GM18907 (cell line): Measurements from ENCODE around the gene PSMD13.
"Not testable (repeated sequence)": the region's sequence is repeated elsewhere in the genome, so short reads cannot be mapped to it uniquely, and the experiment has no call there.

Source experiments
- ATAC-seq: cut with Tn5 transposase; IDR thresholded peaks from one replicate; pipeline ENCODE4 v1.9.1; 2021; ENCODE audit warnings: mild to moderate bottlenecking, moderate library complexity; ENCODE audit not compliant: unreplicated experiment

The PSMD13 gene

DNA sequence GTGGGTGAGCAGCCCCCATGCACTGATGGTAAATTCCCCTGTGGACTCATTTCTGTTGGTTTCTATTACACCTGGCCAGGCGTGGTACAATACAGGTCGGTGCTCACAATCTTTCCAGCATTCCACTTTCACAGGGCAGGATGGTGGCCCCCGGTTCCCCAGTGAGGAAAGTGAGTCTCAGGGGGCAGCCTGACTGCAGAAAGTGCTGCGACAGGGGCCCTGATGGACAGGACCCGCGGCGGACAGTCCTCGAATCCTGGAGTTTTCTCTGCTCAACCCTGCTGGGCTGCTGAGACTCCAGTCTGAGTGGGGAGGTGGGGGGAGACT, 49.1 kb downstream of the PSMD13 start:
- ATAC-seq: no peak

DNA sequence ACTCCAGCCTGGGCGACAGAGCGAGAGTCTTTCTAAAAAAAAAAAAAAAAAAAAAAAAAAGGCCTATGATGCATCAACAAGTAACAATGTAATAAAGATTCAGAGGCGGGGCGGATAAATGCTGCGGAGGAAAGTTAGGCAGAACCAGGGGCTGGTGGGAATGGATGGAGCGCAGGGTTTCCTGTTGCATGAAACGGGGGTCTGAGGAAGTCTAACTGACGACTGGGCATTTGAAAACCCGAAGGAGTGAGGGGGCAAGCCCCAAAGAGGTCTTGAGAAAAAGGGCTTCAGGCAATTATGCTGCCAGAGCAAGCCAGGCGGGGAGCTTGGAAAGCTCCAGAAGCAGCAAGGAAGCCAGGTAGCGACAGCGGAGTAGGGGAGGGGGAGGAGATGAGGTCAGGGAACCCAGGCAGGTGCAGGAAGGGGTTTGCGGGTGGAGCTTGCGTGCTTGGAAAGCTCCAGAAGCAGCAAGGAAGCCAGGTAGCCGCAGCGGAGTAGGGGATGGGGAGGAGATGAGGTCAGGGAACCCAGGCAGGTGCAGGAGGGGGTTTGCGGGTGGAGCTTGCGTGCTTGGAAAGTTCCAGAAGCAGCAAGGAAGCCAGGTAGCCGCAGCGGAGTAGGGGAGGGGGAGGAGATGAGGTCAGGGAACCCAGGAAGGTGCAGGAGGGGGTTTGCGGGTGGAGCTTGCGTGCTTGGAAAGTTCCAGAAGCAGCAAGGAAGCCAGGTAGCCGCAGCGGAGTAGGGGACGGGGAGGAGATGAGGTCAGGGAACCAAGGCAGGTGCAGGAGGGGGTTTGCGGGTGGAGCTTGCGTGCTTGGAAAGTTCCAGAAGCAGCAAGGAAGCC, 50.4 kb downstream of the PSMD13 start:
- not testable (repeated sequence) for ATAC-seq

DNA sequence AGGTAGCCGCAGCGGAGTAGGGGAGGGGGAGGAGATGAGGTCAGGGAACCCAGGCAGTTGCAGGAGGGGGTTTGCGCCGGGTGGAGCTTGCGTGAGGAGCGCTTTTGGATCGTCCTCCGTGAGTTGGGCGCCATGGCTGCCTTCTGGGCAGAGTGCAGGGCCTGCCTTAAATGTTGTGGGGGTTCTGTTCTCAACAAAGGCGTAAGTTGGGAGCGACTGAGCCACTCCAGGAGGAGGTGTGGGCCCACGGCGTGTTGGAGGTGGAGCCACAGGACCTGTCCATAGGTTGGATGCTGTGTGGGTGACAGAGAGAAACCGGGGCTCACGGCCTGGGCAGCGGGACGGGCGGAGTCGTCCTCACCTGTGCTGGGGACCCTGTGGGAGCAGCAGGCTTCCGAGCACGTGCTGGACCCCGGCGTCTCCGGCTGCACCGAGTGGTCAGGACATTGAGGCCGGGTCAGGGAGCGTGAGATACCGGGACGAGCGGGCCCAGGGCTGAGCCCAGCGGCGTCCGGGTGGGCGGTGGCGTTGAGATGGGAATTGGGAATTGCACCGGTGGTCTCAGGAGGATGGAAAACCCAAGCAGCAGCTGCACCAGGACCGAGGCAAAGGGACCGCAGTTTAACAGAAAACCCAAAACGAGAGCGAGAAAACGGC, 51.2 kb downstream of the PSMD13 start:
- no peak for ATAC-seq

DNA sequence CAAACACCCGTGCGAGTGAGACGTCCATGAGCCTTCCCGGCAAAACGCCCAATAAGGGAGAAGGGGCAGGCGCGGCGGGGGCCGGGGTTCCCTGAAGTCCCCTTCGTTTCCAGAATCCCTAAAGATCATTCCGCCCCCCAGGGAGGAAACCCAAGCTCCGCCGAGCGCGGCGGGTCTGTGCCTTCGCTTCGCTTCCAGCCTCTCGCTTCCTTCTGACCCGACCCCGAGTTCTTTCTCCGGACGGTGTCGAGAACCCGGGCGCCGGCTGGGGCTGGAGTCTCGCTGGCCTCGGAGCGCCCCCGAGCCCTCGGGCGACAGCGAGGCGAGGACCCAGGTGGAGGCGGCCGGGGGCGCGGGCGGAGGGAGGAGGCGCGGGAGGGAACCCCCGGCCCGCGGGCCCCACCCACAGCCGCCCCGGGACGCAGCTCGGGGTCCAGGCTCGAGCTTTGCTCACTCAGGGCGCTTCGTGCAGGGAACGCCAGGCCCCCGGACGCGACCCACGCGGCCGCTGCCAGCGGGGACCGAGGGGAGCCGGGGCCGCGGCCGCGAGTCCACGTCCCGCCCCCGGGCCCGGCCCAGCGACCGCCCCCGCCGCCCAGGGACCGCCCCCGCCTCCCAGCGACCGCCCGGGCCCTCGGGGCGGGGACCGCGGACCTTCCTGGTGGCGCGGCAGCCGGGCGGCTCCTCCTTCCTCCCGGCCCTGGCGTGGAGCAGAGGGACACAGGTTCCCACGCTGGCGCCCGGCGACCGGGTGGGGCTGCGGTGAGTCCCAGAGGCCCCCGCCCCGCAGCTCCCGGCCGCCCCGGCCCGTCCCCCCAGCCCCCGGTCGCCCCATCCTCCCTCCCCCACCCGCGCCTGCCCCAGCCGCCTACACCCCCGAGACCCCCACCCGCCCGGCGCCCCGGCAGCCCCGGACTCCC, 52.0 kb downstream of the PSMD13 start, which contains the start of gene PGGHG:
Gene PGGHG, plus strand, starts transcription at position 649 of the 920 bp plus-strand sequence. CDS start 691 bp downstream, outside the sequence.
- peak; percentile 63 for ATAC-seq

DNA sequence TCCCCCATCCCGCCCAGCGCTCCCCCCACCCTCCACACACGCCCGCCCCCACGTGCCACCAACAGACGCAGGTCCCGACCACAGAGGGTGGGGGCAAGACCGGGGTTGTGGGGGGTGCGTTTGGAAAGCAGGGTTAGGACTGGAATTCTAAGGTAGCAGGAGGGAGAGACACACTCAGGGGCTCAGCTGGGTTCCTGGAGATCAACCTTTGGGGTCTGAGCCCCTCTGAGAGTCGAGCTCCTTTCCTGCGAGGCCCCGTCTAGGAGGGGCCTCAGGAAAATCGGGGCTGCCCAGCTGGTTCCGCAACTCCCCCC, 52.6 kb downstream of the PSMD13 start:
- ATAC-seq: no peak

DNA sequence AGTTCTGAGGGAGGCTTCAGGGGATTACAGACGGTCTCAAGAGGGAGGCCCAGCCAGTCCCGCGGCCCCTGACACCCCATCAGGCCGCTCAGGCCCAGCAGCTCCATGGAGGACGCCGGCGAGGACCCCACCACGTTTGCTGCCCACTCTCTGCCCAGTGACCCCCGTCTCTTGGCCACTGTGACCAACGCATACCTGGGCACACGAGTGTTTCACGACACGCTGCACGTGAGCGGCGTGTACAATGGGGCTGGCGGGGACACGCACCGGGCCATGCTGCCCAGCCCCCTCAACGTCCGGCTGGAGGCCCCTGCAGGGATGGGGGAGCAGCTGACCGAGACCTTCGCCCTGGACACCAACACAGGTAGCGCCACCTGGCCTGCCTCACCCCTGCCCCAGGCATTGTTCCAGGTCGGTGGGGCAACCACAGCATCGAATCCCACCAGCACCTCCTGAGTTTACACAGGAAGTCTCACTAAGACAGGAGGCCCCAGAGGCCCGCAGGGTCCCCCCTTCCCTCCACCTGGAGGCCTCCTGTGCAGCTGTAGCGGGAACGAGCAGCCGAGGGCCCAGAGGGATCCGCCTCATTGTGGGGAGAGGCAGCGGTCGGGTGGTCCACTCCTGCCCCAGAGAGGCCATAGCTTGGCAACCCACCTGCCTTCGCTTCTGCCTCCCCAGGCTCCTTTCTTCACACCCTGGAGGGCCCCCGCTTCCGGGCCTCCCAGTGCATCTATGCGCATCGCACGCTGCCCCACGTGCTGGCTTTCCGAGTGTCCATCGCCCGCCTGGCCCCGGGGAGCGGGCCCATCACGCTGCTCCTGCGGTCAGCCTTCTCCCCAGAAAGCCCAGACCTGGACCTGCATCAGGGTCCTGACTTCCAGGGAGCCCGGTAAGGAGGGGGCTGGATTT, 53.2 kb downstream of the PSMD13 start:
- no peak for ATAC-seq

DNA sequence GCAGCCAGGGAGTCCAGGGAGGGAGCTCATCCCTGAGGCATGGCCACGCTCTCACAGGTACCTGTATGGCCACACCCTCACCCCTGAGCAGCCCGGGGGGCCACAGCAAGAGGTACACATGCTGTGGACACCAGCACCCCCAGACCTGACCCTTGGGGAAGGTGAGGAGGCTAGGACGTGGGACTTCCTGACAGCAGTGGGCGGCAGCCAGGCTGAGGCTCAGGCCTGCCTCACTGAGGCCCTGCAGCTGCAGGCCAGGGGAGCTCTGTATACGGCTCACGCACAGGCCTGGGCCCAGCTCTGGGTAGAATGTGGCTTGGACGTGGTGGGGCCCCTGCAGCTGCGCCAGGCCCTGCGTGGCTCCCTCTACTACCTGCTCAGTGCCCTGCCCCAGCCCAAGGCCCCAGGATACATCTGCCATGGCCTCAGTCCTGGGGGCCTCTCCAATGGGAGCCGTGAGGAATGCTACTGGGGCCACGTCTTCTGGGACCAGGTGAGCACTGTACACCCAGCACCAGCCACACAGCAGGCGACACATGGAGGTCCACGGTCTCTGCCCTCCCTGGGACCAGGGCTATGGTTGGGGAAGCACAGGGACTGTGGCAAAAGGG, 54.0 kb downstream of the PSMD13 start:
- no peak for ATAC-seq

DNA sequence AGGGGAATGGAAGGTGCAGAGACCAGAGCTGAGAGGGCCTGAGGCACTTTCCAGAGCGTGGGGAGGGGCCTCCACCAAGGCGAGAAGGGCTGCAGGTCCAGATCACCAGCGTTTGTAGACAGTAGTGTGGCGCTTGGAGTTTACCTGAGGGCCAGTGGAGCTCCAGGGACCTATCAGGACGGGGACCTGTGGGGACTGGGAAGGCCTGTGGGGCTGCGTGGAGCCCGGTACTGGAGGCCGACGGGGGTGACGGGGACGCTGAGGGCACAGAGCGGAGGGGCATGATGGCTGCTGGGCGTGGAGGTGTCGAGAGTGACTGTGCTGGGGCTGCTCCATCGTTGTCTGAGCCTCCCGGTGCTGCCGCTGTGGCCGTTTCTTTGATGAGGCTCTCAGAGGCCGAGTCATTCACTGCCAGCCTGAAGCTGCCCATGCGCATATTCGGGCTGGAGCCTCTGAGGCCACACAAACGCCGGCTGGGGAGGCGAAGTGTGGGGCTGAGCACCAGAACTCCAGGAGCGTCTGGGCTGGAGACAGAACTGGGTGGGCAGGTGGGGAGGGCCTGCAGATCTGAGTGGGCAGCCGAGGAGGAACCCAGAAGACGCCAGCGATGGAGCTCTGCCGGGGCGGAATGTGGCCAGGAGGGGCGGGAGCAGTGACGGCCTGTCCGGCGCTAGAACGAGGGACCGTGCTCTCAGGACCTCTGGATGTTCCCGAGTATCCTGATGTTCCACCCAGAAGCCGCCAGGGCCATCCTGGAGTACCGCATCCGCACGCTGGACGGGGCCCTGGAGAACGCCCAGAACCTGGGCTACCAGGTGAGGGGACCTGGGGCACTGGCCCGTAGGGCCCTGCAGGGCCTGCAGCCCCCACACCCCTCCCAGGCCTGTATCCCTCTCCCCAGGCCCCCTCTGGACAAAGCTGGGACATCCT, 54.8 kb downstream of the PSMD13 start:
- no peak for ATAC-seq

DNA sequence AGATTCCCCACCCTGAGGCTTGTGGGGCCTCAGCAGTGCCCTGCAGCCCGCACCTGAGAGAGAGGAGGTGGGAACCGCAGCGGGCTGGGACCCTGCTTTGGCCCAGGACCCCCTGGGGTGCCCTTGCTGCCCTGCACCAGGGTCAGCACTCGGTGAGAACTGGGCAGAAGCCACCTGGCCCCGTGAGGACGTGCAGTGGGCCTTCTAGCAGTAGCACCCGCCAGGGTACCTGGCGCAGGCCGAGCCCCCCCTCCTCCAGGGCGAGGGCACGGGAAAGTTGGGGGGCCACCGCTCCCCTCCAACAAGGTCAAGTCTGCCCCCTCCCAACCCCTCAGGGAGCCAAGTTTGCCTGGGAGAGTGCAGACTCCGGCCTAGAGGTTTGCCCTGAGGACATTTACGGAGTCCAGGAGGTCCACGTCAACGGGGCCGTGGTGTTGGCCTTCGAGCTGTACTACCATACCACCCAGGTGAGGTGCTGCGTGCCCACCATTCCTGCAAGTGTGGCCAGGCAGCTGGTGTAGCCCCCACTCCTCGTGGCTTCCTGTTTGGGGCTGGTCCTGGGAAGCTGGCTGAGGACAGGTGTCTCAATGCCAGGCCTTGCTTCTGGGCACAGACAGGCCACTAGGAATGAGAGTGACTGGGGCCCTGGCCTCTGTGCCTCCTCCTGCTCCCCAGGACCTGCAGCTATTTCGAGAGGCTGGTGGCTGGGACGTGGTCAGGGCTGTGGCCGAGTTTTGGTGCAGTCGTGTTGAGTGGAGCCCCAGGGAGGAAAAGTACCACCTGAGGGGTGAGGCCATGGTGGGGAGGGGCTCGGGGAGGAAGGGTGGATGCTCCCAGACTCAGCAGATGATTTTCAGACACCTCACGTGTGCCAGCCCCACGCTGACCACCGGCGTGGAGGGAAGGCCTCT, 55.7 kb downstream of the PSMD13 start:
- no peak for ATAC-seq

DNA sequence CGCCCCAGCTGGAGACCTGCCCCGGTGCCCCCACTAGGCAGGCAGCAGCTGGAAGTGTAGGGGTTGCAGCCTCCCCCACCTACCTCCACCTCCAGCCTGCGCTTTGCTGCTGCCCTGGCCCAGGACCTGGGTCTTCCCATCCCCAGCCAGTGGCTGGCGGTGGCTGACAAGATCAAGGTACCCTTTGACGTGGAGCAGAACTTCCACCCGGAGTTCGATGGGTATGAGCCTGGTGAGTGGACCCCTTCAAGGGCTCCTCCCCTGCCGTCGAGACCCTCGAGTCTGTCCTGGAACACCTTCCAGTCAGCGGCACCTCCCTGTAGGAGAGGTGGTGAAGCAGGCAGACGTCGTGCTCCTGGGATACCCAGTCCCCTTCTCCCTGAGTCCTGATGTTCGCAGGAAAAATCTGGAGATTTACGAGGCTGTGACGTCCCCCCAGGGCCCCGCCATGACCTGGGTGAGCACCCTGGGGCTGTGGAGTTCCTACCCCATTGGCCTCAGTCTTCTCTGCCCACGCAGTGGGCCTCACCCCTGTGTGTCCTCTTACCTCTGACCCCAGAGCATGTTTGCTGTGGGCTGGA, 56.6 kb downstream of the PSMD13 start:
- no peak for ATAC-seq

DNA sequence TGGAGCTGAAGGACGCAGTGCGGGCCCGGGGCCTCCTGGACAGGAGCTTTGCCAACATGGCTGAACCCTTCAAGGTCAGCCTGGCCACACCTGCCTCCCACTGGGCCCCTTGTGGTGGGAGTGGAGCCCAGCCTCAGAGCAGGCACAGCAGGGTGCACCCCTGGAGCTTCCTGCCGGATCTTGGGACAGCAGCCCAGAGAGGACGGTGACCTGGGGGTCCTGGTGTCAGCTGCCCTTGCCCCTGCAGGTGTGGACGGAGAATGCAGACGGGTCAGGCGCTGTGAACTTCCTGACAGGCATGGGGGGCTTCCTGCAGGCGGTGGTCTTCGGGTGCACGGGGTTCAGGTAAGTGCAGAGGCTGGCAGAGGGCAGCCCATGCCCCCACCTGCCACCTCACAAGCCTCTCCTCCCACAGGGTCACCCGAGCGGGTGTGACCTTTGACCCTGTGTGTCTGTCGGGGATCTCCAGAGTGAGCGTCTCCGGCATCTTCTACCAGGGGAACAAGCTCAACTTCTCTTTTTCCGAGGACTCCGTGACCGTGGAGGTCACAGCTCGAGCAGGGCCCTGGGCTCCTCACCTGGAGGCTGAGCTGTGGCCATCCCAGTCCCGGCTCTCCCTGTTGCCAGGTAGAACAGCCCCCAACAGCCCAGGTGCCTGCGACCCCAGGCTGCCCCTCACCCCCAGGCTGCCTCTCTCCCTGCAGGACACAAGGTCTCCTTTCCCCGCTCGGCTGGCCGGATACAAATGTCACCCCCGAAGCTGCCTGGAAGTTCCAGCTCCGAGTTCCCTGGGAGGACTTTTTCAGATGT, 57.3 kb downstream of the PSMD13 start:
- no peak for ATAC-seq

DNA sequence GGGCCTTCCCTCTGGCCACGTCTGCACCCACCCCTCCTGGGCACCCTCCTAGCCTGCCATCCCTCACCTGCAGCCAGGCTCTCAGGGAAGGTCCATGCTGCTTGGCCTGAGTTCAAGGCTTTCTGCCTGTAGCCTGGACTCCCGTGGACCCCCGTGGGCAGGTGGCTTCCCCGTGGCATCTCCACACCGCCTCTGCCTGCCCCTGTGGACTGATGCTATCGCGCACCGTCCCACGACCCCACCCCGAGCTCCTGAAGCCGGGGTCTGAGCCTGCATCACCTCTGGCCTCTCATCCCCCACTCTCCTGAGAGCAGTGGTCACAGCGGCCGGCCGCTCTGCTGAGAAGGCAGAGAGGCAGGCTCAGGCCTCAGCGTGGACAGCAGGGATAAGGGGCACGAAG, 58.0 kb downstream of the PSMD13 start:
- no peak for ATAC-seq

DNA sequence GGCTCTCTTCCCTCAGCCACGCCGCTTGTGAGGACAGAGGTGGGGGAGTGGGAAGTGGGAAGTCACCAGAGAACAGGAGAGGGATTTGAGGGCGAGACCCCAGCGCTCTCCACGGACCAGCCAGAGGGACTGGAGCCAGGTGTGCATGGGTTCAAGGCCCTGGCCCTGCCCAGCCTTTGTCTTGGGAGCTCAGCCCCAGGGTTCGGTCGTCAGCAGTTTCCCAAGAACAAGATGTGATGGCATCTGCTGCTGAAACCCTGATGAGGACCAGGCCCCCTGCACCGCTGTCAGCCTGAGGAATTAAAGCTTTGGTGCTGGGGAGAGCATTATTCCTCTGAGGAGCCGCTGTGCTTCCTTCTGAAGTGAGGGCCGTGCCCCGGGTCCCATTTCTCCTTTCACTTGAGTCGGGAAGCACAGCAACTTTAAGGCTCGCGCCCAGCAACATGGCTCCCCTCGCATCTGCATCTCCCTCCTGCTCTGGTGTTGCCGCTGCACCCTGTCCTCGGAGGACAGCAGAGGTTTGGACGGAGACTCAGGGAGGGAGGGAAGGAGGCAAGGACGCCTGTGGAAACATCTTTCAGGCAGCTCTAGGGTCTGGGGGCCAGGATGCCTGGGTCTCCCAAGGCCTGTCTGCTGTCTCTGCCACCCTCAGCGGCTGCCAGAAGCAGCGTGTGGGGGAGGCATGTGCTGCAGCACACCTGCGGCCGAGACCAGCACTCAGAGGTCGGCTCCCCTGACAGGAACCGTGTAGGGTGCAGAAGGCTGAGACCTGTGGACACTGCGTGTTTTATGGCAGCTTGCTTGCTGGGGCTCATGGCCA, 58.8 kb downstream of the PSMD13 start:
- ATAC-seq: no peak

DNA sequence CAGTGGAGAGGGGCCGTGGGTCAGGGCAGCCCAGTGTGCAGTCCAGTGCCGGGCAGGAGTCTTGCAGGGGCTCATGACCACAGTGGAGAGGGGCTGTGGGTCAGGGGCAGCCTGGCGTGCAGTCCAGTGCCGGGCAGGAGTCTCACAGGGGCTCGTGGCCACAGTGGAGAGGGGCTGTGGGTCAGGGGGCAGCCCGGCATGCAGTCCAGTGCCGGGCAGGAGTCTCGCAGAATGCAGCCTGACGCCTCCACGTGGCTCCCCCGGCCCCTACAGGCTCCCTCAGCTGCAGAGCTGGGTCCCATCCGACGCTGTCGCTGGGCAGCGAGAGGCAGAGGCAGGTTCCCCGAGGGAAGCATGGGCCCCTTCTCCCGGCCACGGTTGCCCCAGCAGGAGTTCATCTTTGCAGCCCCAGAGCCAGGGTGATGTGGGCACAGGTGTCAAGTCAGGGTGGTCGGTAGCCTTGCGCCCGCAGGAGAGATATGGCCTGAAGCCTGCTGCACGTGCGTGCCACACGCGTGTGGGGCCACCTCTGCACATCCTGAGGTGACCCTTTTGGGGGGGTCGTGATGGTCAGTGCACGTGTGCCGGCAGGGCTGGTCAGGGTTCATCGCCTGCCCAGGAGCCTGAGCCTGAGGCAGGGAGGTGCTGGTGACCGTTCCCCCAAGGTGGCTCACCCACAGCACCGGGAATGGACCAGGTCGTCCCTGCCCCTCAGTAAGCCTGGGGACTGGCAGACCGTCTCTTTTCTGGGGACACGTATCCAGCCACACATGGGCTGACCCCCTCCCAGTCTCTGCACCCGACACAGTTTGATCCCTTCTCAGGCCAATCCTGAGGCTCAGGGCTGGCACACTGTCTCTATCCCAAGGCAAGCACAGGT, 59.6 kb downstream of the PSMD13 start:
- ATAC-seq: no peak

DNA sequence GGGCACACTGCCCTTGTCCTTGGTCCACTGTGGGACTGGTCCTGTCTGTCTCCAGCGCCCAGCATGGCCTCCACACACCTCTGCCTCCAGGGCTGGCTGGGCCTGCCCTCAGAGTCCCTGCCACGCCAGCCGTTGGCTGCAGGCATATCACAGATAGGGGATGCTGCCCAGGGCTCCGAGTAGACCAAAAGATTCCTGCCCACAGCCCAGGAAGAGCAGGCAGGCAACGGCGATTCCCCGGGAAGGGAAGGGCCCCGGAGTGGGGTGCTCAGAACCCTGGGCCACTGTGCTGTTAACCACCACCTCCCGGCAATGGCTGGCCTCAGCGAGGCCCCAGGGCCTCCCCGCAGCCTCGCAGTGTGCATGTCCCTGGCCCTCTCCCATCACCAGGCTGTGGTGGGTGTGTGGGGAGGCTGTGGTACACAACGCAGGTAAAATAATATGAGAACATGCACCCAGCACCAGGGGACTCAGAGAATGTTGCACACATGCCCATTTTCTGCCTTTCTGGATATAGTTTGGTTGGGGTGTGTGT, 60.3 kb downstream of the PSMD13 start:
- no peak for ATAC-seq
